K562 (cell line): ENCODE data around the gene CAPZB. TPM values are rescaled to one million over a fixed set of nuclear protein-coding genes. Genes with fewer than 3 reads are reported as not detected.

Experiments
- ATAC-seq: fragments of 200-7000 bp; cut with Tn5 transposase; 3 replicates; pipeline ENCODE4 v1.9.1; 2020; ENCODE audit warnings: moderate library complexity
- BruUV-seq: library from RNA; stranded (reverse); fragments of 400-500 nt; replicated peaks from 2 replicates; lab custom pipeline; 2021; lab: Mats Ljungman, UMichigan
- CTCF ChIA-PET: fragments of 300-600 bp; formaldehyde crosslinking; extraction: SDS; loops from one replicate; lab custom pipeline; 2021; ENCODE audit warnings: low intra/inter-chr PET ratio; lab: Yijun Ruan, JAX
- POLR2A ChIA-PET: fragments of 300-600, 350-650 bp; sonication (Branson Sonifier 250); formaldehyde crosslinking; extraction: SDS; loops from one replicate; lab custom pipeline; 2021; ENCODE audit warnings: antibody characterized with exemption, inconsistent platforms; lab: Yijun Ruan, JAX
- DNase-seq, 4 experiments: peaks; one replicate each; pipeline versions ENCODE4 v3.0.0 to v3.0.0-alpha.2; 2011 to 2018; ENCODE audit warnings: low spot score in 3 of 4, mixed read lengths in 3 of 4; ENCODE audit errors: extremely low read depth in 1 of 4
- FAIRE-seq: peaks from 2 replicates; lab custom pipeline; 2011; peaks lifted over from hg19 to GRCh38; lab: Jason Lieb, UNC
- H2AFZ ChIP-seq: 2 replicates; pipeline ENCODE4 v1.6.0; 2011; ENCODE audit warnings: low read depth, low read length, control low read depth, inconsistent platforms
- H3K27ac ChIP-seq: fragments of 200-600 bp; 3 replicates; pipeline ENCODE4 v1.8.0; 2011; ENCODE audit warnings: low read depth, mild to moderate bottlenecking, control low read depth, inconsistent platforms, low read length, moderate library complexity, mixed read lengths; ENCODE audit errors: extremely low read depth
- H3K27me3 ChIP-seq, 2 experiments: fragments of 300-600 bp in 1 of 2; 2 replicates in 1 of 2; 3 replicates in 1 of 2; pipeline versions ENCODE4 v1.6.0 to v1.8.0; 2011; ENCODE audit warnings: inconsistent platforms in 2 of 2, low read length in 2 of 2, mild to moderate bottlenecking in 1 of 2, mixed read lengths in 1 of 2, moderate library complexity in 1 of 2; ENCODE audit not compliant: control insufficient read depth in 2 of 2, insufficient read depth in 2 of 2
- H3K36me3 ChIP-seq: fragments of 300-600 bp; 3 replicates; pipeline ENCODE4 v1.8.0; 2011; ENCODE audit warnings: mild to moderate bottlenecking, low read length, inconsistent platforms; ENCODE audit not compliant: control insufficient read depth, insufficient read depth
- H3K4me1 ChIP-seq, 2 experiments: fragments of 200-600 bp in 1 of 2; replicated peaks in 1 of 2; 2 replicates in 1 of 2; 3 replicates in 1 of 2; pipeline versions ENCODE4 v1.5.1 to v1.8.0; 2011; ENCODE audit warnings: inconsistent platforms in 2 of 2, low read length in 2 of 2, mild to moderate bottlenecking in 1 of 2, mixed read lengths in 1 of 2, moderate library complexity in 1 of 2; ENCODE audit not compliant: control insufficient read depth in 2 of 2, insufficient read depth in 2 of 2
- H3K4me2 ChIP-seq: 2 replicates; pipeline ENCODE4 v1.6.1; 2011; ENCODE audit warnings: low read length, control low read depth, inconsistent platforms, mixed read lengths; ENCODE audit not compliant: insufficient read depth
- H3K4me3 ChIP-seq: fragments of 200-600 bp; sonication (generic), shearing (Covaris generic); 2 replicates; pipeline ENCODE4 v1.5.1; 2016; ENCODE audit warnings: control low read depth, inconsistent platforms
- H3K79me2 ChIP-seq: fragments of 200-600 bp; 3 replicates; pipeline ENCODE4 v1.8.0; 2011; ENCODE audit warnings: low read length, inconsistent platforms; ENCODE audit not compliant: control insufficient read depth, insufficient read depth
- H3K9ac ChIP-seq, 2 experiments: 2 replicates each; pipeline versions ENCODE4 v1.6.0 to v1.6.1; 2011; ENCODE audit warnings: low read depth in 2 of 2, low read length in 2 of 2, control low read depth in 1 of 2, inconsistent platforms in 1 of 2, mild to moderate bottlenecking in 1 of 2, mixed read lengths in 1 of 2; ENCODE audit not compliant: insufficient read depth in 1 of 2
- H3K9me1 ChIP-seq: one replicate; pipeline ENCODE4 v1.6.0; 2011; ENCODE audit warnings: inconsistent platforms, mild to moderate bottlenecking, low read length, moderate library complexity; ENCODE audit not compliant: control insufficient read depth, insufficient read depth
- H3K9me3 ChIP-seq: replicated peaks from 2 replicates; pipeline ENCODE4 v1.5.1; 2011; ENCODE audit warnings: low read depth, low read length, inconsistent platforms; ENCODE audit not compliant: control insufficient read depth, insufficient read depth
- H4K20me1 ChIP-seq: replicated peaks from 2 replicates; pipeline ENCODE4 v1.6.1; 2011; ENCODE audit warnings: low read length, inconsistent platforms, mixed read lengths; ENCODE audit not compliant: control insufficient read depth, insufficient read depth
- BRF1 ChIP-seq: IDR thresholded peaks from 3 replicates; pipeline ENCODE4 v1.6.1; 2011; ENCODE audit warnings: borderline replicate concordance, mild to moderate bottlenecking; ENCODE audit not compliant: insufficient read length; ENCODE audit errors: extremely low read depth
- CBX2 ChIP-seq: fragments of 200-600 bp; sonication (generic); IDR thresholded peaks from one replicate; pipeline ENCODE4 v1.6.1; 2012; ENCODE audit warnings: mild to moderate bottlenecking, low read length, inconsistent platforms; ENCODE audit not compliant: insufficient read depth, poor library complexity, severe bottlenecking
- EP300 ChIP-seq: IDR thresholded peaks from 2 replicates; pipeline ENCODE4 v1.6.1; 2012; ENCODE audit warnings: low read length, improper control_type of control experiment
- ESRRB ChIP-seq: fragments of 250-450 bp; sonication (Bioruptor Pico); IDR thresholded peaks from 2 replicates; pipeline ENCODE4 v1.5.0; 2020; ENCODE audit warnings: mild to moderate bottlenecking, moderate library complexity, borderline replicate concordance
- ETS2 ChIP-seq: IDR thresholded peaks from 2 replicates; pipeline ENCODE4 v1.6.1; 2016; ENCODE audit warnings: borderline replicate concordance, missing genetic modification characterization, mild to moderate bottlenecking, moderate library complexity, missing compliant biosample characterization; ENCODE audit not compliant: poor library complexity, severe bottlenecking
- FOXK2 ChIP-seq, 2 experiments: fragments of 450-650 bp; IDR thresholded peaks in 1 of 2; conservative IDR thresholded peaks in 1 of 2; 2 replicates each; pipeline ENCODE4 v1.6.1; 2016; ENCODE audit warnings: low read depth in 2 of 2, mild to moderate bottlenecking in 1 of 2
- HNRNPLL ChIP-seq: fragments of 200-400 bp; formaldehyde crosslinking; IDR thresholded peaks from 2 replicates; pipeline ENCODE4 v1.6.1; 2017; ENCODE audit warnings: low read length, low read depth, mild to moderate bottlenecking; ENCODE audit not compliant: poor library complexity, severe bottlenecking
- HOMEZ ChIP-seq: fragments of 250-450 bp; sonication (Bioruptor Pico); IDR thresholded peaks from 2 replicates; pipeline ENCODE4 v1.4.0; 2020; ENCODE audit warnings: mild to moderate bottlenecking, moderate library complexity
- MTA1 ChIP-seq: fragments of 450-650 bp; IDR thresholded peaks from 2 replicates; pipeline ENCODE4 v1.6.1; 2017; ENCODE audit warnings: borderline replicate concordance
- NKRF ChIP-seq: fragments of 450-650 bp; IDR thresholded peaks from 2 replicates; pipeline ENCODE4 v1.6.1; 2016; ENCODE audit warnings: borderline replicate concordance
- PRPF4 ChIP-seq: fragments of 200-400 bp; formaldehyde crosslinking; IDR thresholded peaks from one replicate; pipeline ENCODE4 v1.6.1; 2017; ENCODE audit warnings: low read length, low read depth, mild to moderate bottlenecking; ENCODE audit not compliant: insufficient read depth, poor library complexity, severe bottlenecking
- SMARCE1 ChIP-seq: fragments of 450-650 bp; IDR thresholded peaks from 2 replicates; pipeline ENCODE4 v1.7.1; 2016; ENCODE audit warnings: mild to moderate bottlenecking
- TCF3 ChIP-seq: sonication (generic); formaldehyde crosslinking; IDR thresholded peaks from 2 replicates; pipeline ENCODE4 v1.4.0; 2020; ENCODE audit warnings: mild to moderate bottlenecking, missing genetic modification reagents
- WGBS: fragments of 100-300 bp; shearing (Covaris generic); methylation state at CpG from one replicate; pipeline ENCODE4 v1.1.6; 2016; ENCODE audit warnings: low coverage, mixed read lengths; ENCODE audit not compliant: insufficient coverage; ENCODE audit errors: missing lambda C conversion rate; 5-methylcytosine and 5-hydroxymethylcytosine counted together
- in situ Hi-C: fragments of 300-500 bp; cut with MboI; formaldehyde crosslinking; loops from 4 replicates; pipeline ENCODE4 v1.15.0; 2018; ENCODE audit warnings: inconsistent platforms, mixed read lengths
- intact Hi-C: fragments of 100-400 bp; cut with micrococcal nuclease; formaldehyde crosslinking; loops from 2 replicates; pipeline ENCODE4 v1.14.2; 2022
- polyA plus RNA-seq, 8 experiments: library from polyadenylated mRNA; depleted of rRNA in 4 of 8; stranded (reverse) in 5 of 8; unstranded in 3 of 8; fragments of >200 nt; fragmentation: Nextera tagmentation in 2 of 8; fragmentation: Illumina TruSeq in 1 of 8; extraction: Ambion mirVana in 2 of 8; extraction: Trizol in 1 of 8; gene quantifications; 2 replicates each; pipeline versions ENCODE4 v1.2.1 to v1.2.3, GENCODE V29; 2011 to 2014; ENCODE audit warnings: inconsistent platforms in 1 of 8, missing spikeins in 1 of 8
- total RNA-seq, 7 experiments: library from RNA; depleted of rRNA in 6 of 7; stranded (reverse); fragments of >200 nt in 6 of 7; fragmentation: Illumina TruSeq in 2 of 7; extraction: Trizol in 2 of 7; gene quantifications; 2 replicates each; pipeline versions ENCODE4 v1.2.1 to v1.2.3, GENCODE V29; 2011 to 2021; ENCODE audit warnings: low replicate concordance in 1 of 7

Gene CAPZB
- total and polyA plus RNA-seq, 9 of the 15 experiments (the other 6 are each of a cell fraction or from before 2014, with no cell fraction given) = 57.6 to 297 (median 125) TPM

GRCh38 chr1:19336543-19336942 lies 148.8 kb downstream of the CAPZB start:
- FAIRE-seq (no peak), ATAC-seq (no peak), DNase-seq (no peak)
- H3K9ac ChIP-seq = 0 out of 4 replicates have a peak overlapping the region, but pooled peaks of 1 of the 2 experiments have one; percentile 43
- H3K4me2 ChIP-seq = no peak overlapping the region
- H3K79me2 ChIP-seq = no peaks in the 10 kb centered on the region
- in situ Hi-C loops (no loop called here), intact Hi-C loops (loop anchor here (5.0 kb wide), 1 partner anchor 84 kb away; the partner anchor contains the start of genes EMC1 and MRTO4)
- H3K9me1 ChIP-seq = peaks cover 10% of the 10 kb centered on the region
- no peak overlapping the region for H3K4me3 ChIP-seq
- no peak overlapping the region for H3K27ac ChIP-seq
- BruUV-seq = no TSS peak
- H4K20me1 ChIP-seq = peaks cover 16% of the 10 kb centered on the region; the same call in 1 of the 2 replicates
- TF ChIP-seq BRF1 (no peak), EP300 (no peak), SMARCE1 (no peak), CBX2 (no peak), HNRNPLL (no peak), TCF3 (CRISPR knock-in tag) (no peak), ESRRB (CRISPR knock-in tag) (no peak), NKRF (no peak), ETS2 (no peak), PRPF4 (no peak), MTA1 (no peak), FOXK2 (conservative IDR thresholded peaks at IDR 0.05 in 1 of 2, IDR thresholded peaks at IDR 0.05 in 1 of 2; ENCODE audit: low read depth in 2 of 2) (no peak), HOMEZ (no peak)
- no peaks in the 10 kb centered on the region for H3K27me3 ChIP-seq
- peaks cover 4 to 21% of the 10 kb centered on the region in 2 experiments; a peak in 4 of 5 replicates for H3K4me1 ChIP-seq
- ChIA-PET POLR2A (interaction anchor here (0.6 kb wide), 1 partner anchor 1748 kb away, joined by 3 read pairs; no protein-coding TSS in a partner anchor), CTCF (no interaction called here)
- no peaks in the 10 kb centered on the region for H3K9me3 ChIP-seq
- peaks cover 21% of the 10 kb centered on the region; the same call in 2 of the 3 replicates for H3K36me3 ChIP-seq
- 77% methylated on average over 7 of the region's 7 CpGs for WGBS
- H2AFZ ChIP-seq = no peak overlapping the region
